GM19324 (cell line): Measurements from ENCODE around the gene KDF1.
"Not testable (repeated sequence)": the region's sequence is repeated elsewhere in the genome, so short reads cannot be mapped to it uniquely, and the experiment has no call there.

Experiments used
- ATAC-seq: cut with Tn5 transposase; IDR thresholded peaks from one replicate; pipeline ENCODE4 v1.9.1; 2021; ENCODE audit warnings: mild to moderate bottlenecking, moderate library complexity; ENCODE audit not compliant: unreplicated experiment, low FRiP score

The KDF1 gene

GRCh38 chr1:26994787-26995517 lies 34.7 kb upstream of the KDF1 start:
- ATAC-seq, result no peak

DNA sequence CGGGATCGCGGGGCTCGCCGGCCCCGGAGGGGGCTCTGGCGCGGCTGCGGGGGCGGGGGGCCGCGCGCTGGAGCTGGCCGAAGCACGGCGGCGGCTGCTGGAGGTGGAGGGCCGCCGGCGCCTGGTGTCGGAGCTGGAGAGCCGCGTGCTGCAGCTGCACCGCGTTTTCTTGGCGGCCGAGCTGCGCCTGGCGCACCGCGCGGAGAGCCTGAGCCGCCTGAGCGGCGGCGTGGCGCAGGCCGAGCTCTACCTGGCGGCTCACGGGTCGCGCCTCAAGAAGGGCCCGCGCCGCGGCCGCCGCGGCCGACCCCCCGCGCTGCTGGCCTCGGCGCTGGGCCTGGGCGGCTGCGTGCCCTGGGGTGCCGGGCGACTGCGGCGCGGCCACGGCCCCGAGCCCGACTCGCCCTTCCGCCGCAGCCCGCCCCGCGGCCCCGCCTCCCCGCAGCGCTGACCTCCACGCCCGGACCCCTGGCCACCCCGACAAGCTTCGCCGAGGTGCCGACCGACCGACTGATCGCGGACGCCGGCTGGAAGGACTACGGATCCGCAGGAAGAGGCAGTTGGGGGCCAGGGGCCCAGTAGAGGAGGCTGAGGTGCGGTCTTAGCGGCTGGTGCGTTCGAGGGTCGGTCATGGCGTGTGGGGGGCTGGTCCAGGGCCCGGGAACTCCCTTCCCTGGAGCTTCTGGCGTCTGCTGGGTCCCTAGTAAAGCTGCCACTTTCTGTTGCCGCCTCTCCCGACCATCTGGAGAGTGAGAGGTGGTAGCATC lies 33.9 kb upstream of the KDF1 start:
- no peak for ATAC-seq

GRCh38 chr1:26993237-26994019 lies 33.2 kb upstream of the KDF1 start, which contains the start of gene TRNP1:
Gene TRNP1 (plus strand): TSS chr1:26993692. CDS start chr1:26993787, 95 bp downstream.
- no peak for ATAC-seq

DNA sequence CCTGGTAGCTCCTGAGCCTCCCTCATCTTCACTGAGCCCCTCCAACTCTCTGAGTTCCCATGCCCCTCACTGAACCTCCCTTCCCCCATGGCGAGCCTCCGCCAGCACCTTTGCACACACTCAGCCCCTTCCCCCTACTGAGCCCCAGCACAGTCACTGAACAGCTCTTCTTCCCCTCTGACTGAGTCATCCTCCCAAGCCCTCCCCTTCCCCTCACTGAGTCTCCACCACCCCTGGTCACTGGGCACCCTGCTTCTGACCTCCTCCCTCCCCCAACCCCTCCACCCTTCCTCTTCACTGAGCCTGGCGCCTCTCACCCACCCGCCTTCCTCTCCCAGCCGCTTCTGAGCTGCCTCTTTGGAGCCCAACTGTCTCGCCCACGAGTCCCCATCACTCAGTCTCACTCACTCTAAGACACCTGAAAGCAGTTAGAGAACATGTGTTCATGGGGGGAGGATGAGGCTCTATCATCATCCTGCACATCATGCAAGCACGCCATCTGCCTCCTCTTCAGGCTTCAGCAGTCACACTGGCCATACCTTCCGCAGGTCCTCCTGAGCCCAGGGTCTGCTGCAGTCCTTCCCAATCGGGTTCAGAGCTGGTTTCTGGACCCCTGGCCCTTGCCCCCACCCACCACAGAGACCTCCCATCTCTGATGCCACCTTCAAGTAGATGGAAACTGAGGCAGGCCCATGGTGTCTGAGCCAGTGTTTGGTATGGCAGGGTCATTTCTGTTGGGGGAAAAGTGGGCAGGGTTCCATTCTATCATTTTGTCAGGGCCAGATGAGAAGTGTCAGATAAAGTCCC lies 31.2 kb upstream of the KDF1 start:
- no peak for ATAC-seq

GRCh38 chr1:26989403-26990109 lies 29.3 kb upstream of the KDF1 start:
- ATAC-seq, result not testable (repeated sequence)

DNA sequence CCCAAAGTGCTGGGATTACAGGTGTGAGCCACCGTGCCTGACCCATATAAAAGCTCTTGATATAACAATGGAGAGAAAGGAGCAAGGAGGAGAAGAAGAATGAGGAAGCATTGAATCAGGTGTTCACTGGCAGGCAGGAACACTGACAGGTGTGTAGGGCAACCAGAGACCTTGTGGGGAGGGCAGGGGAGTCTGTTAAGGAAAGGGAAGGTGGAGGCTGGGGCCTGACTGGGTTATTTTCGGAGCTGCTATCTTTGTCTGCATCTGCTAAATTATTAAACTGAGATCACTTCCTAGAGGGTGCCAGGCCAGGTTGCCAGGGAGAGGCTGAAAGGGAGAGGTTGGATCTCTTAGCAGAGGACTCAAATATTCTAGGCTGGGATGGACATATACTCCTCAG lies 26.4 kb upstream of the KDF1 start:
- no peak for ATAC-seq

- ATAC-seq, result no peak
Observed at GRCh38 chr1:26984291-26984690, 24.0 kb upstream of the KDF1 start.

- ATAC-seq, result no peak
Observed at GRCh38 chr1:26983863-26984262, 23.6 kb upstream of the KDF1 start.

DNA sequence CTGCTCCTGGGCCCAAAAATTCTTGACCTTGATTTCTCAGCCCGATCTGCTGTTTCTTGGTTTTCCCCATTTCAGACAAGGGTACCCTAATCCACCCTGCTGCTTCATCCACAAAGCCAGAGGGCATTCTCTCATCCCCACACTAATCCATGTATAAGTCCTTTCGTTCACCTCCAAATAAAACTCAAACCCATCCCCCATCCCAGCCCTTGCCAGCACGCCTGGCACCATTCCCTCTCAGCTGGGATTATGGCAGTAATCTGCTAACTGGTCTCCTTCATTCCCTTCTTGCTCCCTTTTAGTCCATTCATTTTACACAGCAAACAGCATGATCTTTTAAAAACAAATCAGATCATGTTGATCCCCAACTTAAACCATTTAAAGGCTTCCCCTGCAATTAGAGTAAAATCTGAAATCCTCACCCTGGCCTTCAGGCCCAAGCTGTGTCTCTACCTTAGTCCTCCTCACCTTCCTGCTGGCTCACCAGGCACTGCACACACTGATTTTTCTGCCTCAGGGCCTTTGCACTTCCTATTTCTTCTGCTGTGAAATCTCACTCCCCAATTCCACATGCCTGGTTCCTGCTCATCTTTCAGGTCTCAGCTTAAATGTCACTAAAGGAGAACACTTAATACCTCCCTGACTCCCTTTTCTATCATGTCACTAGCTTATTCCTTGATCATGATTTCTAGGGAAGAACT lies 21.0 kb upstream of the KDF1 start:
- no peak for ATAC-seq

- no peak for ATAC-seq
Observed at GRCh38 chr1:26978901-26979300, 18.6 kb upstream of the KDF1 start.

DNA sequence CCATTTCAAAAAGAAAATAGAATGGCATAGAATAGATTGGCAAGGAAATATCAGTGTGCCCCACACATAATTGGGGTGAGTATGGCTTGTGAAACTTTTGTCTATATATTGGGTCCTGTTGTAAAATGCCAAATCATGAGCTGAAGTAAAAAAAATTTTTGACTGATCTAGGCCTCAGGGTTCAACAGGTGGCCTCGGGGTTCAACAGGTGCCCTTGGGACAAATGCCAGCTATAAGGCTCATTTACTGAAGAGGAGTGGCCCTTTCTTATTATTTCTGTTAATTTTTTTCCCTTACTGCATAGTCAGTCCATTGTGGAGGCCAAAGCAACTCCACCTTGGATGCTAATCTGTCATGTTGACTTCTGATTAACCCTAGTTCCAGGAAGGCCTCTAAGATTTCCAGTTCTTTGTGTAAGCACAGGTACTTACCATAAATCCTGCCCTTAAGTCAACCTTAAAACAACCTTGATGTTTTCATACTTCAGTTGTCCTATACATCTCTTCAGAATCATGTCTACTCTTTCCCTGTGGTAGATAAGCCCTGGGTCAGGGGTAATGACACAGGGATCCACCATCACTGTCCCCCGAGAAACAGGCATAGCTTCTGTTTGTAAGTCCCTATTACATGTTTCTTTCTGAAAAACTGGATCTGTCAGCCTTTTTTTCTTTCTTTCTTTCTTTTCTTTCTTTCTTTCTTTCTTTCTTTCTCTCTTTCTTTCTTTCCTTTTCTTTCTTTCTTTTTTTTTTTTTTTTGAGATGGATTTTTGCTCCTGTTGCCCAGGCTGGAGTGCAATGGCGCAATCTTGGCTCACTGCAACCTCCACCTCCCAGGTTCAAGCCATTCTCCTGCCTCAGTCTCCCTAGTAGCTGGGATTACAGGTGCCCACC lies 16.6 kb upstream of the KDF1 start:
- no peak for ATAC-seq

DNA sequence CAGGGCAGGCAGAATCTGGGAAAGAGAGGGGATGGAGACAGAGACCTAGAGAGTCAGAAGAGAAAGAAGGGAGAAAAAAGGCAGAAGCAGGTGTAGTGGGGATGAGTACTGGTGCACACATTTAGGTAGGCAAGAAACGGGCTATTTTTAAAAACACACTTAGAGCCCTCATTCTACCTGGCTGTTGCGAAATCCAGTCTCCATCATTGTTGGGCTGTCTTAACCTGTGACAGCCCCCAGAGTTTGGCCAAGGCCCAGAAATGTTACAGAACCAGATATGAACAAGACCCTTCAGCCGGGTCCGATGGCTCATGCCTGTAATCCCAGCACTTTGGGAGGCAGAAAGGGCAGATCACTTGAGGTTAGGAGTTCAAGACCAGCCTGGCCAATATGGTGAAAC lies 12.6 kb upstream of the KDF1 start:
- ATAC-seq, result no peak

DNA sequence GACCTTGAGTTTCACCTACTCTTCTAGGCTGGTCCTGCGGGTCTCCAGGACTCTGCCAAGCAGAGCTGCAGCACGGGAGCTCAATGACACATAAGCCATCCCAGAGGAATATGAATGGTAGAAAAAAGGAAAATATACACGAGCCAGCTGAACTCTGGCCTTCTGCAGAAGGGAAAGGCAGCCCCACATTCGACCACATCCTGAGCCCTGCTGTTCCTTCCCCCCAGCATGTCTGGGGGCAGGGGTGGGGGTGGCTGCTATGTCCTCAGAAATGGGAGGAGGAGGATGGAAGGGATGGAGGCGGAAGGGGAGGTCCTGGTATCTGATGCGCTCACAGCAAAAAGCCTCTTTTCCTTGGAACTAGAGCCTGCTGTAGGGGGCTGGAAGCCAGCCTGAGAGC lies 12.1 kb upstream of the KDF1 start:
- ATAC-seq, result no peak

DNA sequence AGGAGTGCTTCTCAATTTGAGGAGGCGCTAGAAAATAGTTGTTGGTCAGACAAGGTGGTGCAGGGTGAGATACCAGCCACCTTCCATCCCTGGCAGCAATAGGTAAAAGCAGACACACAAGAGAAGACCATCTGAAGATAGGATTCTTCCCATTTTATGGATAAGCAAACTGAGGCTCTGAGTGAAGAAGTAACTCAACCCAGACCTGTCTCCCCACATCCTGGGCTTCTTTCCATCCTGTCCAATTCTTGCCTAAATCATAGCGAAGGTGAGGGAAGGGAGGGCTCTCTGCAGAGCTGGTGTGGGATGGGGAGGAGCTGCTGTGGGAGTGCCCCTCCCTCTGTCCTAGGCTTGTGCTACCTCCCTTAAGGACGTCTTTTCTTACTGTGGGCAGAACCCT lies 11.3 kb upstream of the KDF1 start:
- no peak for ATAC-seq

- ATAC-seq, result no peak
Observed at GRCh38 chr1:26970810-26971209, 10.5 kb upstream of the KDF1 start.

- ATAC-seq, result no peak
Observed at GRCh38 chr1:26965628-26966027, 5.4 kb upstream of the KDF1 start.

- no peak for ATAC-seq
Observed at GRCh38 chr1:26965213-26965612, 4.9 kb upstream of the KDF1 start.

DNA sequence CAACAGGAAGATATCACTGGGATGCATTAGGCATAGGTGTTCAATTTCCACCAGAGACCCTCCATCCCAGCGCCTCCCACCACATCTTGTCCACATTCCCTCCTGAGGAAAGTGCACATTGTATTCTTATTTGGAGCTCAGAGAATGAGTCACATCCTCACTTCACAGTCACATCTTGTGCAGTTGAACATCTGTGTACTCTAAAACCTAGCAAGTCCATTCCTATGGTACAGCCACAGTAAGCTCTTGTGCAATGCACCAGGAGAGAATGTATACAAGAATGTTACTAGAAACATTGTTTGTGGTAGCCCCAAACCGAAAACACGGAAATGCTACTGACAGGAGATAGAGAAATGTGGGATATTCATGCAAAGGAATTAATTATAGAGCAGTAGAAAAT lies 1.6 kb upstream of the KDF1 start:
- ATAC-seq, result no peak
